NCI-H2029 (cell line): ENCODE measurements around the gene PF4V1.
A peak's percentile ranks its signal among the peaks of the same experiment; 100 is the strongest.

Experiments used
- DNase-seq: peaks from one replicate; lab custom pipeline; 2025; lab: John Stamatoyannopoulos, UW

Gene PF4V1

GRCh38 chr4:73853246-73853704, at the start of gene PF4V1:
Gene PF4V1 (plus strand): TSS chr4:73853296. CDS start chr4:73853363, 67 bp downstream.
- DNase-seq: peak; percentile 21

GRCh38 chr4:73810191-73810590, 42.9 kb upstream of the PF4V1 start:
- no peak for DNase-seq

- no peak for DNase-seq
Observed at GRCh38 chr4:73811841-73812240, 41.3 kb upstream of the PF4V1 start.

GRCh38 chr4:73814679-73815078, 38.4 kb upstream of the PF4V1 start:
- peak; percentile 17 for DNase-seq

- DNase-seq: peak; percentile 60
Observed at GRCh38 chr4:73815145-73815544, 38.0 kb upstream of the PF4V1 start.

GRCh38 chr4:73816814-73817213, 36.3 kb upstream of the PF4V1 start:
- no peak for DNase-seq

GRCh38 chr4:73817341-73817740, 35.8 kb upstream of the PF4V1 start:
- DNase-seq: no peak

GRCh38 chr4:73821325-73821724, 31.8 kb upstream of the PF4V1 start:
- DNase-seq: no peak

- DNase-seq: no peak
Observed at GRCh38 chr4:73822389-73822788, 30.7 kb upstream of the PF4V1 start.

GRCh38 chr4:73822812-73823504, 30.1 kb upstream of the PF4V1 start:
- no peak for DNase-seq

- DNase-seq: no peak
Observed at GRCh38 chr4:73823760-73824159, 29.3 kb upstream of the PF4V1 start.

GRCh38 chr4:73828956-73829355, 24.1 kb upstream of the PF4V1 start:
- DNase-seq: no peak

GRCh38 chr4:73831569-73831968, 21.5 kb upstream of the PF4V1 start:
- no peak for DNase-seq

GRCh38 chr4:73832651-73833237, 20.4 kb upstream of the PF4V1 start:
- no peak for DNase-seq

- no peak for DNase-seq
Observed at GRCh38 chr4:73836373-73837279, 16.5 kb upstream of the PF4V1 start, which contains the start of gene CXCL6. Gene CXCL6 (plus strand): TSS chr4:73836678. CDS start chr4:73836751, 73 bp downstream.

GRCh38 chr4:73839071-73839470, 14.0 kb upstream of the PF4V1 start:
- no peak for DNase-seq

- DNase-seq: no peak
Observed at GRCh38 chr4:73839715-73840114, 13.4 kb upstream of the PF4V1 start.

- no peak for DNase-seq
Observed at GRCh38 chr4:73841243-73841925, 11.7 kb upstream of the PF4V1 start.

- no peak for DNase-seq
Observed at GRCh38 chr4:73842696-73843095, 10.4 kb upstream of the PF4V1 start.

GRCh38 chr4:73843369-73843768, 9.7 kb upstream of the PF4V1 start:
- DNase-seq: no peak

- no peak for DNase-seq
Observed at GRCh38 chr4:73844345-73844744, 8.8 kb upstream of the PF4V1 start.

- no peak for DNase-seq
Observed at GRCh38 chr4:73844806-73845205, 8.3 kb upstream of the PF4V1 start.
